HepG2 (cell line): ENCODE measurements around the gene HBEGF. TPM values are rescaled to one million over a fixed set of nuclear protein-coding genes. Genes with fewer than 3 reads are reported as not detected.

Experiments
- ELF1 ChIP-seq: sonication (generic); formaldehyde crosslinking; IDR thresholded peaks from 2 replicates; pipeline ENCODE4 v1.4.0; 2020; ENCODE audit warnings: missing genetic modification reagents
- FOXC1 ChIP-seq: sonication (generic); formaldehyde crosslinking; IDR thresholded peaks from 2 replicates; pipeline ENCODE4 v1.8.0; 2022; ENCODE audit warnings: mild to moderate bottlenecking, missing genetic modification reagents, borderline replicate concordance
- GLI4 ChIP-seq: sonication (generic); formaldehyde crosslinking; IDR thresholded peaks from 2 replicates; pipeline ENCODE4 v1.5.1; 2020; ENCODE audit warnings: missing genetic modification reagents, mild to moderate bottlenecking, moderate library complexity, borderline replicate concordance
- KAT2B ChIP-seq: fragments of 150-350 bp; IDR thresholded peaks from 2 replicates; pipeline ENCODE4 v1.6.1; 2014; ENCODE audit warnings: low read depth, low read length, borderline replicate concordance
- KLF6 ChIP-seq: IDR thresholded peaks from 2 replicates; pipeline ENCODE4 v1.8.0; 2016; ENCODE audit warnings: missing biosample characterization, missing genetic modification reagents
- NBN ChIP-seq: fragments of 450-650 bp; conservative IDR thresholded peaks from 2 replicates; pipeline ENCODE4 v1.6.1; 2017
- NFATC3 ChIP-seq: sonication (generic); formaldehyde crosslinking; IDR thresholded peaks from 2 replicates; pipeline ENCODE4 v1.5.1; 2020; ENCODE audit warnings: mild to moderate bottlenecking, missing genetic modification reagents
- NFIB ChIP-seq: sonication (generic); formaldehyde crosslinking; IDR thresholded peaks from 2 replicates; pipeline ENCODE4 v1.9.0; 2021; ENCODE audit warnings: missing genetic modification reagents, mild to moderate bottlenecking, borderline replicate concordance
- NFKB2 ChIP-seq: sonication (generic); formaldehyde crosslinking; IDR thresholded peaks from 2 replicates; pipeline ENCODE4 v1.4.0; 2020; ENCODE audit warnings: missing genetic modification reagents, borderline replicate concordance
- RAD21 ChIP-seq: fragments of 450-650 bp; formaldehyde crosslinking; IDR thresholded peaks from 2 replicates; pipeline ENCODE4 v1.5.0; 2020; ENCODE audit warnings: mild to moderate bottlenecking
- RCOR2 ChIP-seq: IDR thresholded peaks from 2 replicates; pipeline ENCODE4 v1.6.1; 2016; ENCODE audit warnings: missing biosample characterization, missing genetic modification reagents
- SALL1 ChIP-seq: sonication (generic); formaldehyde crosslinking; IDR thresholded peaks from 2 replicates; pipeline ENCODE4 v1.8.0; 2022; ENCODE audit warnings: mild to moderate bottlenecking, missing genetic modification reagents
- SMC3 ChIP-seq: IDR thresholded peaks from 2 replicates; pipeline ENCODE4 v1.6.1; 2011; ENCODE audit warnings: low read length, improper control_type of control experiment
- STAG1 ChIP-seq: sonication (generic); formaldehyde crosslinking; IDR thresholded peaks from 2 replicates; pipeline ENCODE4 v1.4.0; 2020; ENCODE audit warnings: missing genetic modification reagents
- SUZ12 ChIP-seq: fragments of 150-350 bp; IDR thresholded peaks from 2 replicates; pipeline ENCODE4 v1.6.1; 2014; ENCODE audit warnings: low read depth, low read length
- XRCC5 ChIP-seq: fragments of 200-400 bp; formaldehyde crosslinking; optimal IDR thresholded peaks from 2 replicates; pipeline ENCODE3; 2017; ENCODE audit warnings: mild to moderate bottlenecking, low read length
- ZMAT3 ChIP-seq: sonication (generic); formaldehyde crosslinking; conservative IDR thresholded peaks from 2 replicates; pipeline ENCODE4 v1.7.0; 2021; ENCODE audit warnings: missing genetic modification reagents
- ZNF225 ChIP-seq: sonication (generic); formaldehyde crosslinking; IDR thresholded peaks from 2 replicates; pipeline ENCODE4 v1.4.0; 2020; ENCODE audit warnings: mild to moderate bottlenecking, missing genetic modification reagents
- ZNF24 ChIP-seq: fragments of 450-650 bp; IDR thresholded peaks from 2 replicates; pipeline ENCODE4 v1.6.1; 2017; ENCODE audit warnings: antibody characterized with exemption, mild to moderate bottlenecking
- ZNF615 ChIP-seq: sonication (generic); formaldehyde crosslinking; IDR thresholded peaks from 2 replicates; pipeline ENCODE4 v1.5.0; 2020; ENCODE audit warnings: mild to moderate bottlenecking, missing genetic modification reagents, borderline replicate concordance
- ZNF761 ChIP-seq: sonication (generic); formaldehyde crosslinking; conservative IDR thresholded peaks from 2 replicates; pipeline ENCODE4 v1.4.0; 2020; ENCODE audit warnings: mild to moderate bottlenecking, missing genetic modification reagents
- ZNF841 ChIP-seq: sonication (generic); formaldehyde crosslinking; IDR thresholded peaks from 2 replicates; pipeline ENCODE4 v1.8.1; 2023; ENCODE audit warnings: missing genetic modification reagents, borderline replicate concordance
- ZNF883 ChIP-seq: sonication (generic); formaldehyde crosslinking; IDR thresholded peaks from 2 replicates; pipeline ENCODE4 v1.5.1; 2020; ENCODE audit warnings: mild to moderate bottlenecking, missing genetic modification reagents; ENCODE audit errors: not compliant biosample characterization
- polyA plus RNA-seq, 8 experiments: library from polyadenylated mRNA; depleted of rRNA in 3 of 8; stranded (reverse) in 7 of 8; unstranded in 1 of 8; fragments of >200 nt; fragmentation: Illumina TruSeq in 4 of 8; extraction: Trizol in 4 of 8; gene quantifications; 2 replicates each; pipeline versions ENCODE4 v1.2.1 to v1.2.3, GENCODE V29; 2011 to 2016; ENCODE audit warnings: low read depth in 4 of 8, missing spikeins in 1 of 8, mixed read lengths in 1 of 8; ENCODE audit not compliant: insufficient read depth in 1 of 8
- total RNA-seq, 5 experiments: library from RNA; depleted of rRNA; stranded (reverse); fragments of >200 nt; fragmentation: Illumina TruSeq; extraction: Trizol; gene quantifications; 2 replicates each; pipeline ENCODE4 v1.2.3, GENCODE V29; 2016; ENCODE audit warnings: low read depth in 1 of 5
- TF ChIP-seq, protein P1 (sequence below): sonication (generic); formaldehyde crosslinking; IDR thresholded peaks from 2 replicates; pipeline ENCODE4 v1.5.0; 2020; ENCODE audit warnings: missing genetic modification reagents
- TF ChIP-seq, protein P2 (sequence below), 2 experiments: fragments of 450-650 bp in 1 of 2; sonication (generic) in 1 of 2; formaldehyde crosslinking; IDR thresholded peaks; 2 replicates each; pipeline versions ENCODE4 v1.5.0 to v1.8.0; 2020 to 2022; ENCODE audit warnings: mild to moderate bottlenecking in 1 of 2, missing genetic modification reagents in 1 of 2
- TF ChIP-seq, protein P3 (sequence below): IDR thresholded peaks from 2 replicates; pipeline ENCODE4 v1.6.1; 2016; ENCODE audit warnings: mild to moderate bottlenecking
- TF ChIP-seq, protein P4 (sequence below): sonication (generic); formaldehyde crosslinking; IDR thresholded peaks from 2 replicates; pipeline ENCODE4 v1.9.0; 2021; ENCODE audit warnings: missing genetic modification reagents, mild to moderate bottlenecking, borderline replicate concordance
- TF ChIP-seq, protein P5 (sequence below): sonication (generic); formaldehyde crosslinking; IDR thresholded peaks from 2 replicates; pipeline ENCODE4 v1.5.0; 2020; ENCODE audit warnings: missing genetic modification reagents

The HBEGF gene
- total and polyA plus RNA-seq, 2 of the 13 experiments (the other 11 are each of a cell fraction or from before 2014, with no cell fraction given) = 1.7 to 5.0 TPM

DNA sequence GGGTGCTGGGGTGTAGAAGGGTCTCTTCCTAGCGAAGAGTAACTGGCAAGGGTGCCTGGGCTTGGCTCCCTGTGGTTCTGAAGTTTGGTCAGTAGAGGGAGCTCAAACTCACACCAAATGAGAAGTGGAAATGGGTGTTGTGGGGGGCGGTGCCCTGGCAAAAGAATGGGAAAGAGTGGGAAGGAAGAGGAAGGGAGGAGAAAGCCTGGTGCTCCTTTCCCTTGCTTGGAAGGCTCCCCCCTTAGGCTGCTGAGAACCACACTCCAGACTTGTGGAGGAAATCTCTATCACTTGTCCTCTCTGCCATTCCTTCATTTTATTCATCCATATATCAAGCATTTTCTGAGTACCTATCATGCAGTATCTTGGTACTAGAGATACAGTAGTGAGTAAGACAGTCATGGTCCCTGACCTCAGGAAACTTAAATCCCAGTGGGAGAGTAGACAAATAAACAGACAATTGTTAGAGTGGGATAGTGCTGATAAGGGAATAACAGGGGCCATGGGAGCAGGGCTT, 26.6 kb upstream of the HBEGF start (continued):
- TF ChIP-seq ZMAT3 (CRISPR knock-in tag) (no peak), NFATC3 (no peak), ZNF883 (CRISPR knock-in tag) (no peak), ZNF225 (CRISPR knock-in tag) (no peak), NFKB2 (no peak), NBN (no peak), XRCC5 (peak; percentile 49), ZNF841 (CRISPR knock-in tag) (no peak), STAG1 (CRISPR knock-in tag) (peak; percentile 87), ZNF24 (no peak), KAT2B (no peak), NFIB (CRISPR knock-in tag) (no peak), RCOR2 (CRISPR knock-in tag) (no peak), SALL1 (CRISPR knock-in tag) (0 out of 2 replicates have a peak, but pooled peaks have one; percentile 31), ELF1 (CRISPR knock-in tag) (no peak), FOXC1 (peak; percentile 47; the same call in 1 of the 2 replicates), ZNF761 (CRISPR knock-in tag) (no peak), KLF6 (CRISPR knock-in tag) (no peak), SUZ12 (no peak), GLI4 (CRISPR knock-in tag) (no peak), RAD21 (CRISPR knock-in tag) (peak; percentile 73), SMC3 (peak; percentile 63; the same call in 1 of the 2 replicates), ZNF615 (CRISPR knock-in tag) (no peak)
- TF ChIP-seq, protein P1, sequence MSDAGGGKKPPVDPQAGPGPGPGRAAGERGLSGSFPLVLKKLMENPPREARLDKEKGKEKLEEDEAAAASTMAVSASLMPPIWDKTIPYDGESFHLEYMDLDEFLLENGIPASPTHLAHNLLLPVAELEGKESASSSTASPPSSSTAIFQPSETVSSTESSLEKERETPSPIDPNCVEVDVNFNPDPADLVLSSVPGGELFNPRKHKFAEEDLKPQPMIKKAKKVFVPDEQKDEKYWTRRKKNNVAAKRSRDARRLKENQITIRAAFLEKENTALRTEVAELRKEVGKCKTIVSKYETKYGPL (CRISPR knock-in tag) = no peak
- TF ChIP-seq, protein P2, sequence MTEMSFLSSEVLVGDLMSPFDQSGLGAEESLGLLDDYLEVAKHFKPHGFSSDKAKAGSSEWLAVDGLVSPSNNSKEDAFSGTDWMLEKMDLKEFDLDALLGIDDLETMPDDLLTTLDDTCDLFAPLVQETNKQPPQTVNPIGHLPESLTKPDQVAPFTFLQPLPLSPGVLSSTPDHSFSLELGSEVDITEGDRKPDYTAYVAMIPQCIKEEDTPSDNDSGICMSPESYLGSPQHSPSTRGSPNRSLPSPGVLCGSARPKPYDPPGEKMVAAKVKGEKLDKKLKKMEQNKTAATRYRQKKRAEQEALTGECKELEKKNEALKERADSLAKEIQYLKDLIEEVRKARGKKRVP (CRISPR knock-in tag; IDR thresholded peaks at IDR 0.05) = no peak
- TF ChIP-seq, protein P3, sequence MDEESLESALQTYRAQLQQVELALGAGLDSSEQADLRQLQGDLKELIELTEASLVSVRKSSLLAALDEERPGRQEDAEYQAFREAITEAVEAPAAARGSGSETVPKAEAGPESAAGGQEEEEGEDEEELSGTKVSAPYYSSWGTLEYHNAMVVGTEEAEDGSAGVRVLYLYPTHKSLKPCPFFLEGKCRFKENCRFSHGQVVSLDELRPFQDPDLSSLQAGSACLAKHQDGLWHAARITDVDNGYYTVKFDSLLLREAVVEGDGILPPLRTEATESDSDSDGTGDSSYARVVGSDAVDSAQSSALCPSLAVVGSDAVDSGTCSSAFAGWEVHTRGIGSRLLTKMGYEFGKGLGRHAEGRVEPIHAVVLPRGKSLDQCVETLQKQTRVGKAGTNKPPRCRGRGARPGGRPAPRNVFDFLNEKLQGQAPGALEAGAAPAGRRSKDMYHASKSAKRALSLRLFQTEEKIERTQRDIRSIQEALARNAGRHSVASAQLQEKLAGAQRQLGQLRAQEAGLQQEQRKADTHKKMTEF = no peak
- TF ChIP-seq, protein P4, sequence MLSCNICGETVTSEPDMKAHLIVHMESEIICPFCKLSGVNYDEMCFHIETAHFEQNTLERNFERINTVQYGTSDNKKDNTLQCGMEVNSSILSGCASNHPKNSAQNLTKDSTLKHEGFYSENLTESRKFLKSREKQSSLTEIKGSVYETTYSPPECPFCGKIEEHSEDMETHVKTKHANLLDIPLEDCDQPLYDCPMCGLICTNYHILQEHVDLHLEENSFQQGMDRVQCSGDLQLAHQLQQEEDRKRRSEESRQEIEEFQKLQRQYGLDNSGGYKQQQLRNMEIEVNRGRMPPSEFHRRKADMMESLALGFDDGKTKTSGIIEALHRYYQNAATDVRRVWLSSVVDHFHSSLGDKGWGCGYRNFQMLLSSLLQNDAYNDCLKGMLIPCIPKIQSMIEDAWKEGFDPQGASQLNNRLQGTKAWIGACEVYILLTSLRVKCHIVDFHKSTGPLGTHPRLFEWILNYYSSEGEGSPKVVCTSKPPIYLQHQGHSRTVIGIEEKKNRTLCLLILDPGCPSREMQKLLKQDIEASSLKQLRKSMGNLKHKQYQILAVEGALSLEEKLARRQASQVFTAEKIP = no peak
- TF ChIP-seq, protein P5, sequence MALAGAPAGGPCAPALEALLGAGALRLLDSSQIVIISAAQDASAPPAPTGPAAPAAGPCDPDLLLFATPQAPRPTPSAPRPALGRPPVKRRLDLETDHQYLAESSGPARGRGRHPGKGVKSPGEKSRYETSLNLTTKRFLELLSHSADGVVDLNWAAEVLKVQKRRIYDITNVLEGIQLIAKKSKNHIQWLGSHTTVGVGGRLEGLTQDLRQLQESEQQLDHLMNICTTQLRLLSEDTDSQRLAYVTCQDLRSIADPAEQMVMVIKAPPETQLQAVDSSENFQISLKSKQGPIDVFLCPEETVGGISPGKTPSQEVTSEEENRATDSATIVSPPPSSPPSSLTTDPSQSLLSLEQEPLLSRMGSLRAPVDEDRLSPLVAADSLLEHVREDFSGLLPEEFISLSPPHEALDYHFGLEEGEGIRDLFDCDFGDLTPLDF = no peak
